ENCODE measurements around the gene NCOA7.

Gene NCOA7

GRCh38 chr6:125919618-125920017 is 128.9 kb downstream of the NCOA7 start:
- Histone ChIP-seq H3K9ac (ENCODE audit: low read length) (no peak overlapping the region), H3K4me1 (ENCODE audit: low read length) (peaks cover 10% of the 10 kb centered on the region)
- TF ChIP-seq EZH2phosphoT487 (IDR thresholded peaks at IDR 0.05; ENCODE audit: low read length), result no peak
- no peak for TF ChIP-seq CTCF (IDR thresholded peaks at IDR 0.05; ENCODE audit: low read length)
- no peak for TF ChIP-seq EZH2 (optimal IDR thresholded peaks at IDR 0.05; ENCODE audit: low read depth, low read length)

GRCh38 chr6:125922322-125922860 is 131.6 kb downstream of the NCOA7 start:
- H3K9me3 ChIP-seq (replicated peaks; ENCODE audit: insufficient read depth, low read length), result no peaks in the 10 kb centered on the region
- no peak for TF ChIP-seq EZH2phosphoT487 (IDR thresholded peaks at IDR 0.05; ENCODE audit: low read length)
- no peak for TF ChIP-seq CTCF (IDR thresholded peaks at IDR 0.05; ENCODE audit: low read length)
- TF ChIP-seq EZH2 (optimal IDR thresholded peaks at IDR 0.05; ENCODE audit: low read depth, low read length), result no peak
- H3K36me3 ChIP-seq (replicated peaks; ENCODE audit: insufficient read depth, low read length), result no peaks in the 10 kb centered on the region
- no peaks in the 10 kb centered on the region for H4K20me1 ChIP-seq (ENCODE audit: insufficient read depth, low read length)
- H2AFZ ChIP-seq (ENCODE audit: low read length), result no peak overlapping the region
- H3K27ac ChIP-seq (ENCODE audit: low read length), result no peak overlapping the region
- H3K4me2 ChIP-seq (ENCODE audit: low read depth, low read length), result no peak overlapping the region
- no peaks in the 10 kb centered on the region for H3K9me2 ChIP-seq (replicated peaks; ENCODE audit: insufficient read depth, low read length)
- H3K4me1 ChIP-seq (ENCODE audit: low read length), result peaks cover 10% of the 10 kb centered on the region
- no peaks in the 10 kb centered on the region for H3K79me2 ChIP-seq (ENCODE audit: low read length)
- H3K27me3 ChIP-seq (replicated peaks; ENCODE audit: insufficient read depth, low read length), result no peaks in the 10 kb centered on the region
- no peak overlapping the region for H3K4me3 ChIP-seq (ENCODE audit: low read length)
- H3F3A ChIP-seq (ENCODE audit: insufficient read depth, low read length), result peaks cover 16% of the 10 kb centered on the region; the same call in 1 of the 2 replicates
- DNase-seq, result no peak
- H3K9ac ChIP-seq (ENCODE audit: low read length), result no peak overlapping the region

More at GRCh38 chr6:125919618-125920017, 128.9 kb downstream of the NCOA7 start:
- H3K27me3 ChIP-seq (replicated peaks; ENCODE audit: insufficient read depth, low read length), result no peaks in the 10 kb centered on the region
- DNase-seq, result no peak
- H3K4me3 ChIP-seq (ENCODE audit: low read length), result peak overlapping the region; percentile 26
- peak overlapping the region; percentile 67 for H3K4me2 ChIP-seq (ENCODE audit: low read depth, low read length)
- H3K27ac ChIP-seq (ENCODE audit: low read length), result peak overlapping the region; percentile 57; the same call in 1 of the 2 replicates
- no peaks in the 10 kb centered on the region for H3K9me2 ChIP-seq (replicated peaks; ENCODE audit: insufficient read depth, low read length)
- no peaks in the 10 kb centered on the region for H3K9me3 ChIP-seq (replicated peaks; ENCODE audit: insufficient read depth, low read length)
- no peaks in the 10 kb centered on the region for H4K20me1 ChIP-seq (ENCODE audit: insufficient read depth, low read length)
- H3K36me3 ChIP-seq (replicated peaks; ENCODE audit: insufficient read depth, low read length), result no peaks in the 10 kb centered on the region
- H2AFZ ChIP-seq (ENCODE audit: low read length), result no peak overlapping the region
- H3K79me2 ChIP-seq (ENCODE audit: low read length), result no peaks in the 10 kb centered on the region
- H3F3A ChIP-seq (ENCODE audit: insufficient read depth, low read length), result peaks cover 16% of the 10 kb centered on the region; the same call in 1 of the 2 replicates

GRCh38 chr6:125923366-125923877 is 132.7 kb downstream of the NCOA7 start:
- H3K27ac ChIP-seq (ENCODE audit: low read length), result no peak overlapping the region
- H3K4me2 ChIP-seq (ENCODE audit: low read depth, low read length), result no peak overlapping the region
- H3K4me3 ChIP-seq (ENCODE audit: low read length), result no peak overlapping the region
- H2AFZ ChIP-seq (ENCODE audit: low read length), result no peak overlapping the region
- no peaks in the 10 kb centered on the region for H3K36me3 ChIP-seq (replicated peaks; ENCODE audit: insufficient read depth, low read length)
- H3F3A ChIP-seq (ENCODE audit: insufficient read depth, low read length), result peaks cover 11% of the 10 kb centered on the region; the same call in 1 of the 2 replicates
- DNase-seq, result no peak
- TF ChIP-seq EZH2phosphoT487 (IDR thresholded peaks at IDR 0.05; ENCODE audit: low read length), result no peak
- TF ChIP-seq CTCF (IDR thresholded peaks at IDR 0.05; ENCODE audit: low read length), result no peak
- TF ChIP-seq EZH2 (optimal IDR thresholded peaks at IDR 0.05; ENCODE audit: low read depth, low read length), result no peak
- H3K9me2 ChIP-seq (replicated peaks; ENCODE audit: insufficient read depth, low read length), result no peaks in the 10 kb centered on the region
- H3K9ac ChIP-seq (ENCODE audit: low read length), result no peak overlapping the region
- no peaks in the 10 kb centered on the region for H3K79me2 ChIP-seq (ENCODE audit: low read length)
- H4K20me1 ChIP-seq (ENCODE audit: insufficient read depth, low read length), result no peaks in the 10 kb centered on the region
- H3K9me3 ChIP-seq (replicated peaks; ENCODE audit: insufficient read depth, low read length), result no peaks in the 10 kb centered on the region
- no peaks in the 10 kb centered on the region for H3K27me3 ChIP-seq (replicated peaks; ENCODE audit: insufficient read depth, low read length)
- H3K4me1 ChIP-seq (ENCODE audit: low read length), result peaks cover 8% of the 10 kb centered on the region

Measured in MM.1S (cell line).